ENCODE data around the gene RAB11FIP4. TPM values are rescaled to one million over a fixed set of nuclear protein-coding genes. Genes with fewer than 3 reads are reported as not detected.
A peak's percentile ranks its signal among the peaks of the same experiment; 100 is the strongest.
"Not testable (repeated sequence)": the region's sequence is repeated elsewhere in the genome, so short reads cannot be mapped to it uniquely, and the experiment has no call there.

RAB11FIP4 gene, protein sequence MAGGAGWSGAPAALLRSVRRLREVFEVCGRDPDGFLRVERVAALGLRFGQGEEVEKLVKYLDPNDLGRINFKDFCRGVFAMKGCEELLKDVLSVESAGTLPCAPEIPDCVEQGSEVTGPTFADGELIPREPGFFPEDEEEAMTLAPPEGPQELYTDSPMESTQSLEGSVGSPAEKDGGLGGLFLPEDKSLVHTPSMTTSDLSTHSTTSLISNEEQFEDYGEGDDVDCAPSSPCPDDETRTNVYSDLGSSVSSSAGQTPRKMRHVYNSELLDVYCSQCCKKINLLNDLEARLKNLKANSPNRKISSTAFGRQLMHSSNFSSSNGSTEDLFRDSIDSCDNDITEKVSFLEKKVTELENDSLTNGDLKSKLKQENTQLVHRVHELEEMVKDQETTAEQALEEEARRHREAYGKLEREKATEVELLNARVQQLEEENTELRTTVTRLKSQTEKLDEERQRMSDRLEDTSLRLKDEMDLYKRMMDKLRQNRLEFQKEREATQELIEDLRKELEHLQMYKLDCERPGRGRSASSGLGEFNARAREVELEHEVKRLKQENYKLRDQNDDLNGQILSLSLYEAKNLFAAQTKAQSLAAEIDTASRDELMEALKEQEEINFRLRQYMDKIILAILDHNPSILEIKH
- total RNA-seq (100 to 1,000 TPM in 1 of 5 donors, 10 to 100 TPM in 4; 11.6 to 121 (median 22.2) TPM), polyA plus RNA-seq (10 to 100 TPM in 1 of 3 donors, 1 to 10 TPM in 2; 4.7 to 11.6 (median 9.5) TPM)
- long read RNA-seq, donor 1: 0 reads
- long read RNA-seq, donor 2, partial matches to known transcripts: 0 of 1 reads
- long read RNA-seq, donor 2, other reads (novel, unspliced or antisense): 0 of 1 reads
- long read RNA-seq, donor 3: 0 reads
- long read RNA-seq, donor 4, full-length matches to known transcripts: 1 of 1 reads
- long read RNA-seq, donor 4, partial matches to known transcripts: 0 of 1 reads
- long read RNA-seq, donor 4, other reads (novel, unspliced or antisense): 0 of 1 reads
- long read RNA-seq, donor 5: 0 reads
- long read RNA-seq, donor 6, partial matches to known transcripts: 0 of 2 reads
- long read RNA-seq, donor 6, other reads (novel, unspliced or antisense): 0 of 2 reads
- long read RNA-seq, donor 7: 0 reads
- long read RNA-seq, donor 8, partial matches to known transcripts: 0 of 1 reads
- long read RNA-seq, donor 8, other reads (novel, unspliced or antisense): 0 of 1 reads
- long read RNA-seq, donor 9, partial matches to known transcripts: 0 of 1 reads
- long read RNA-seq, donor 9, other reads (novel, unspliced or antisense): 0 of 1 reads
- long read RNA-seq, donor 10: 0 reads

DNA sequence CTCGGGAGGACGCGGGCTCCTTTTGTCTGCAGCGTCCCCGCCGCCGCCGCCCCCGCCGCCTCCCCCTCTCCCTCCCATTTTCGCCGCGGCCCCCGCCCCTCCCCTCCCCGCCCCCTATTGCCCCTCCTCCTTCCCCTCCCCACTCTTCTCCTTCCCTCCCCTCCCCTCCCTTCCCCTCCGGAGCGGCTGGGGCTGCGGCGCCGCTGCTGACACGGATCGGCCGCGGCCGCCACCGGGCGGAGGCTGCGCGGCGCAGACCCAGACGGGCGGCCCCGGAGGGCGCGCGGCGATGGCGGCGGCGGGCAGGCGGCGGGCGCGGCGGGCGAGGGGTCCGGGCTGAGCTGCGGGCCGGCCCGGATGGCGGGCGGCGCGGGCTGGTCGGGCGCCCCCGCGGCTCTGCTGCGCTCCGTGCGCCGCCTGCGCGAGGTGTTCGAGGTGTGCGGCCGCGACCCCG, at the start of gene RAB11FIP4:
Gene RAB11FIP4 (plus strand): TSS at position 180 of the 454 bp plus-strand sequence. CDS start 178 bp downstream, at position 358.
- no peak for TF ChIP-seq POLR2A (IDR thresholded peaks at IDR 0.05)
- no peaks in the 10 kb centered on the region for H3K9me3 ChIP-seq
- intact Hi-C loops (cut with DNase I; ENCODE audit: low total_unique reads): no loop called here
- peak; percentile 22 to 67 for DNase-seq
- peak within 1 kb of the TSS; percentile 42 to 59 (median 48) for H3K4me3 ChIP-seq
- H3K36me3 ChIP-seq: no peaks in the 10 kb centered on the region
- H3K27ac ChIP-seq: no peak within 1 kb of the TSS
- peaks cover 11 to 81% (median 40%) of the 10 kb centered on the region in 3 donors for H3K27me3 ChIP-seq
- peaks cover 11 to 23% (median 19%) of the 10 kb centered on the region in 4 donors for H3K4me1 ChIP-seq
- 0 to 1% (median 0%) methylated on average over 3 to 63 of the region's 69 CpGs; no CpG with 5 or more reads in 2 of the 5 donors for WGBS, 5 donors

DNA sequence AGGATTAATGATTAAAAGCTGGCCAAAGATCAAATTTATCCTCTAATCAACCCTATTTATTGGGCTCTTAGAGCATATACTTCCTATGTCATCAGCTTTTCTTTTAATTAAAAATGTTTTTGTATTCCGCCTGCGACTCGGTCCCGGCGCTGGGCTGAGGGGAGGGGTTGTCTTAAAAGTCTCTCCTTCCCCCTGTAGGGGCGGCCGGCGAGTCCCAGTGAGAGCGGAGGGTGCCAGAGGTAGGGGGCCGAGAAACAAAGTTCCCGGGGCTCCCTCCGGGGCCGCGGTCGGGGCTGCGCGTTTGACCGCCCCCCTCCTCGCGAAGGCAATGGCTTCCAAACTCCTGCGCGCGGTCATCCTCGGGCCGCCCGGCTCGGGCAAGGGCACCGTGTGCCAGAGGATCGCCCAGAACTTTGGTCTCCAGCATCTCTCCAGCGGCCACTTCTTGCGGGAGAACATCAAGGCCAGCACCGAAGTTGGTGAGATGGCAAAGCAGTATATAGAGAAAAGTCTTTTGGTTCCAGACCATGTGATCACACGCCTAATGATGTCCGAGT, 46.2 kb upstream of the RAB11FIP4 start:
- peaks cover 11 to 64% (median 58%) of the 10 kb centered on the region in 4 donors for H3K36me3 ChIP-seq
- WGBS, 5 donors: 90 to 95% (median 94%) methylated on average over 12 to 20 of the region's 34 CpGs
- DNase-seq; H3K27me3 ChIP-seq; H3K4me3 ChIP-seq; intact Hi-C loops (cut with DNase I; ENCODE audit: low total_unique reads); H3K27ac ChIP-seq; H3K9me3 ChIP-seq; H3K4me1 ChIP-seq: not testable (repeated sequence)

DNA sequence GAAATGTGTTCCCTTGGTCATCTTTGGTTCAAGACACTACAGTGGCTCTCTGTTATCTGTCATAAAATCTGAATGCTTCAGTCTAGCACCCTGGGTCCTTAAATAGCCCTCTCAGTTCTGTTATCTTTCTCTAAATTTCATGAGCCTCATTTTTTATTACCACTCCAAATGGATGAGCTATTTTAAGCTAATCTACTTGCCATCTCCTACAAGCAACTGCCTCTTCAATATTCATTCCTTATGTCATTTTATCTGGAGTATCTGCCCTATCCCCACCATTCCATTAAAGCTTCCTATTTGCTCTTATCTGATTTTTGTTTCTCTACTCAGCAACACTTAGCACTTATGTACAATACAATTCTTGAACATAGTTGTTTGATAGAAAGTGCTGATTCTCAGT, 42.0 kb upstream of the RAB11FIP4 start:
- H3K36me3 ChIP-seq: peaks cover 18 to 67% (median 63%) of the 10 kb centered on the region in 4 donors
- no peaks in the 10 kb centered on the region for H3K9me3 ChIP-seq
- no peak overlapping the region for H3K4me3 ChIP-seq
- H3K27ac ChIP-seq: no peak overlapping the region
- no peaks in the 10 kb centered on the region for H3K4me1 ChIP-seq
- DNase-seq: no peak
- TF ChIP-seq, protein P1, sequence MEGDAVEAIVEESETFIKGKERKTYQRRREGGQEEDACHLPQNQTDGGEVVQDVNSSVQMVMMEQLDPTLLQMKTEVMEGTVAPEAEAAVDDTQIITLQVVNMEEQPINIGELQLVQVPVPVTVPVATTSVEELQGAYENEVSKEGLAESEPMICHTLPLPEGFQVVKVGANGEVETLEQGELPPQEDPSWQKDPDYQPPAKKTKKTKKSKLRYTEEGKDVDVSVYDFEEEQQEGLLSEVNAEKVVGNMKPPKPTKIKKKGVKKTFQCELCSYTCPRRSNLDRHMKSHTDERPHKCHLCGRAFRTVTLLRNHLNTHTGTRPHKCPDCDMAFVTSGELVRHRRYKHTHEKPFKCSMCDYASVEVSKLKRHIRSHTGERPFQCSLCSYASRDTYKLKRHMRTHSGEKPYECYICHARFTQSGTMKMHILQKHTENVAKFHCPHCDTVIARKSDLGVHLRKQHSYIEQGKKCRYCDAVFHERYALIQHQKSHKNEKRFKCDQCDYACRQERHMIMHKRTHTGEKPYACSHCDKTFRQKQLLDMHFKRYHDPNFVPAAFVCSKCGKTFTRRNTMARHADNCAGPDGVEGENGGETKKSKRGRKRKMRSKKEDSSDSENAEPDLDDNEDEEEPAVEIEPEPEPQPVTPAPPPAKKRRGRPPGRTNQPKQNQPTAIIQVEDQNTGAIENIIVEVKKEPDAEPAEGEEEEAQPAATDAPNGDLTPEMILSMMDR (IDR thresholded peaks at IDR 0.05): no peak
- H3K27me3 ChIP-seq: no peaks in the 10 kb centered on the region
- intact Hi-C loops (cut with DNase I; ENCODE audit: low total_unique reads): no loop called here

DNA sequence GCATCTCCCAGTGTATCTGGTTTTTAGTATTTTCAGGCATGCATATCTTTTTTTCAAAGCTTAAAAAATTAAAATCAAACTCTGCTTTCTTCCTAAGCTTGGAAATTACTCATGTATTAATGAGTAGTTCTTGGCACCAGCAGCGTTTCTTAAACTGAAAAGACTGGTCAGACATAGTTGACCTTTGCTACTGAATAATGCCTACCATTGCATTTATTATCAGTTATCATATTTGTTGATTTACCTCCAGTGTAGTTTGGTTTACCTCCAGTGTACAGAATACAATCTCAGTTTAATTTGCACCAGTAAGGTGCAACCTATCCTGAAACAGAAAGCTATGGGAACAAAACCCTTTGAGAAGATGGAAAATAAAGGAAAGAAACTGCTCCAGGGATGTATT, 35.5 kb upstream of the RAB11FIP4 start:
- Histone ChIP-seq H3K9me3 (no peaks in the 10 kb centered on the region), H3K27ac (no peak overlapping the region), H3K4me3 (no peak overlapping the region), H3K4me1 (peaks cover 0 to 23% (median 3%) of the 10 kb centered on the region in 4 donors), H3K27me3 (no peaks in the 10 kb centered on the region), H3K36me3 (peaks cover 12 to 80% (median 75%) of the 10 kb centered on the region in 4 donors)
- DNase-seq: no peak
- WGBS, 5 donors: 32 to 51% (median 38%) methylated on average over 1 of the region's 1 CpG
- intact Hi-C loops (cut with DNase I; ENCODE audit: low total_unique reads): no loop called here
- no peak for TF ChIP-seq POLR2AphosphoS5 (IDR thresholded peaks at IDR 0.05)
- TF ChIP-seq EP300 (IDR thresholded peaks at IDR 0.05): no peak
- TF ChIP-seq, protein P1 (IDR thresholded peaks at IDR 0.05): no peak
- TF ChIP-seq POLR2A (IDR thresholded peaks at IDR 0.05): no peak

Measured in stomach (tissue), 19 donors.